Measurements from ENCODE around the gene RRP36.

- TF ChIP-seq CTCF (IDR thresholded peaks at IDR 0.05; ENCODE audit: poor library complexity) (no peak), EZH2 (IDR thresholded peaks at IDR 0.05; ENCODE audit: borderline replicate concordance) (no peak), EZH2phosphoT487 (IDR thresholded peaks at IDR 0.05; ENCODE audit: low read depth, severe bottlenecking, unreplicated experiment) (no peak)
Observed at GRCh38 chr6:43037706-43038105, 16.3 kb downstream of the RRP36 start.

All from hepatocyte (in vitro differentiated cells).